ENCODE measurements around the gene IGF1R. TPM values are rescaled to one million over a fixed set of nuclear protein-coding genes. Genes with fewer than 3 reads are reported as not detected.

IGF1R gene
- total and polyA plus RNA-seq, 2 of the 8 experiments (the other 6 are each of a cell fraction or from before 2014, with no cell fraction given): 32.9 to 109 TPM

- H3K23ac ChIP-seq (ENCODE audit: insufficient read length): no peak overlapping the region
- H4K91ac ChIP-seq (replicated peaks; ENCODE audit: insufficient read length, low read length): no peak overlapping the region
- peaks cover 36 to 40% of the 10 kb centered on the region in 2 experiments for H4K20me1 ChIP-seq (replicated peaks in 1 of 2; ENCODE audit: control insufficient read depth in 1 of 2, insufficient read depth in 2 of 2, low read length in 2 of 2)
- H2BK20ac ChIP-seq (ENCODE audit: low read length): no peak overlapping the region
- H3K18ac ChIP-seq (ENCODE audit: extremely low read depth, low read length): no peak overlapping the region
- no peak overlapping the region for H3K14ac ChIP-seq (ENCODE audit: insufficient read length)
- no peak overlapping the region for H3K9ac ChIP-seq (replicated peaks in 1 of 4; ENCODE audit: extremely low read depth in 1 of 4, low read depth in 3 of 4, low read length in 3 of 4)
- H2BK120ac ChIP-seq (replicated peaks; ENCODE audit: low read depth, low read length): no peak overlapping the region
- H2BK12ac ChIP-seq (ENCODE audit: low read depth, low read length): no peak overlapping the region
- 86% methylated on average over 9 of the region's 9 CpGs; no CpG with 5 or more reads in 1 of the 2 experiments for WGBS, 2 experiments (ENCODE audit: extremely low coverage in 1 of 2, insufficient coverage in 1 of 2, insufficient read length in 1 of 2, insufficient replicate concordance in 2 of 2, low coverage in 1 of 2, low lambda C conversion rate in 2 of 2, missing lambda C conversion rate in 1 of 2)
- no peak overlapping the region for H2AFZ ChIP-seq (ENCODE audit: low read length)
- no peak overlapping the region for H3K27ac ChIP-seq (ENCODE audit: low read depth, low read length)
- FAIRE-seq (no peak), DNase-seq (ENCODE audit: low read depth in 1 of 2, low spot score in 2 of 2) (no peak)
- H2AK5ac ChIP-seq (ENCODE audit: low read depth, low read length): no peak overlapping the region; the same call in 1 of the 2 replicates
- POLR2A ChIA-PET (ENCODE audit: partially characterized antibody): interaction anchor here (0.6 to 1.3 kb wide), 3 partner anchors 9 to 29 kb away, joined by 3 read pairs; no protein-coding TSS in a partner anchor
- peak overlapping the region; percentile 53 for H2BK5ac ChIP-seq (ENCODE audit: low read depth, low read length)
- no peak overlapping the region for H3K4me3 ChIP-seq (ENCODE audit: extremely low read depth in 1 of 4, insufficient read depth in 2 of 4, low read depth in 3 of 4, low read length in 4 of 4)
- H3K4me1 ChIP-seq (replicated peaks in 1 of 4; ENCODE audit: control insufficient read depth in 3 of 4, insufficient read depth in 4 of 4, low read length in 3 of 4): peaks cover 3 to 31% (median 27%) of the 10 kb centered on the region in 4 experiments
- H3K79me1 ChIP-seq (ENCODE audit: low read depth, low read length): peaks cover 24% of the 10 kb centered on the region
- H3K4ac ChIP-seq (replicated peaks; ENCODE audit: insufficient read length, low read depth, low read length): no peak overlapping the region
- peak overlapping the region; percentile 35; the same call in 1 of the 2 replicates for H4K8ac ChIP-seq (ENCODE audit: extremely low read depth, insufficient read depth, low read length)
- TF ChIP-seq TEAD4 (IDR thresholded peaks at IDR 0.05; ENCODE audit: low read depth, low read length) (no peak), NRF1 (IDR thresholded peaks at IDR 0.05; ENCODE audit: low read depth, low read length) (no peak), SUZ12 (IDR thresholded peaks at IDR 0.05; ENCODE audit: low read length) (no peak), JUND (IDR thresholded peaks at IDR 0.05; ENCODE audit: low read length) (no peak), GABPA (IDR thresholded peaks at IDR 0.05; ENCODE audit: borderline replicate concordance, insufficient read depth, low read length) (no peak), TCF12 (IDR thresholded peaks at IDR 0.05; ENCODE audit: low read depth, low read length) (no peak), KDM1A (IDR thresholded peaks at IDR 0.05; ENCODE audit: borderline replicate concordance, low read length) (no peak), POLR2A (IDR thresholded peaks at IDR 0.05; ENCODE audit: control extremely low read depth in 1 of 2, low read depth in 2 of 2, low read length in 2 of 2) (no peak), ZNF274 (IDR thresholded peaks at IDR 0.05; ENCODE audit: borderline replicate concordance, extremely low read depth, low read length) (no peak), POU5F1 (IDR thresholded peaks at IDR 0.05; ENCODE audit: low read depth, low read length) (no peak)
- peaks cover 13 to 100% of the 10 kb centered on the region in 2 experiments for H3K79me2 ChIP-seq (ENCODE audit: control insufficient read depth in 1 of 2, insufficient read depth in 2 of 2, low read length in 2 of 2)
- no peak overlapping the region for H3K4me2 ChIP-seq (ENCODE audit: insufficient read depth in 1 of 2, low read depth in 2 of 2, low read length in 2 of 2)
- H3K27me3 ChIP-seq (replicated peaks in 1 of 4; ENCODE audit: control insufficient read depth in 3 of 4, extremely low read depth in 1 of 4, insufficient read depth in 3 of 4, low read length in 3 of 4): no peaks in the 10 kb centered on the region
- no peaks in the 10 kb centered on the region for H3K36me3 ChIP-seq (ENCODE audit: control insufficient read depth in 2 of 4, insufficient read depth in 4 of 4, low read length in 3 of 4)
- CTCF ChIA-PET (ENCODE audit: partially characterized antibody): interaction anchor here (1.1 to 2.6 kb wide), 5 partner anchors 12 to 48 kb away, joined by 3 to 7 read pairs (median 4); no protein-coding TSS in a partner anchor
- no peak overlapping the region for H3K56ac ChIP-seq (replicated peaks; ENCODE audit: insufficient read length, low read depth, low read length)
- H4K5ac ChIP-seq (ENCODE audit: insufficient read length, low read depth, low read length): no peak overlapping the region
- no peak overlapping the region for H2BK15ac ChIP-seq (ENCODE audit: low read length)
- H3K9me3 ChIP-seq (ENCODE audit: insufficient read depth in 2 of 2, low read depth in 1 of 2, low read length in 1 of 2): no peaks in the 10 kb centered on the region
- H3K23me2 ChIP-seq (ENCODE audit: low read depth, low read length): no peaks in the 10 kb centered on the region
Observed at GRCh38 chr15:98731712-98732450, 83.5 kb downstream of the IGF1R start.
